ENCODE measurements around the gene TOMM40. TPM values are rescaled to one million over a fixed set of nuclear protein-coding genes. Genes with fewer than 3 reads are reported as not detected.
A peak's percentile ranks its signal among the peaks of the same experiment; 100 is the strongest.

Gene TOMM40
- total and polyA plus RNA-seq, 2 experiments from 2014 or later, result 67.9 to 83.1 TPM

DNA sequence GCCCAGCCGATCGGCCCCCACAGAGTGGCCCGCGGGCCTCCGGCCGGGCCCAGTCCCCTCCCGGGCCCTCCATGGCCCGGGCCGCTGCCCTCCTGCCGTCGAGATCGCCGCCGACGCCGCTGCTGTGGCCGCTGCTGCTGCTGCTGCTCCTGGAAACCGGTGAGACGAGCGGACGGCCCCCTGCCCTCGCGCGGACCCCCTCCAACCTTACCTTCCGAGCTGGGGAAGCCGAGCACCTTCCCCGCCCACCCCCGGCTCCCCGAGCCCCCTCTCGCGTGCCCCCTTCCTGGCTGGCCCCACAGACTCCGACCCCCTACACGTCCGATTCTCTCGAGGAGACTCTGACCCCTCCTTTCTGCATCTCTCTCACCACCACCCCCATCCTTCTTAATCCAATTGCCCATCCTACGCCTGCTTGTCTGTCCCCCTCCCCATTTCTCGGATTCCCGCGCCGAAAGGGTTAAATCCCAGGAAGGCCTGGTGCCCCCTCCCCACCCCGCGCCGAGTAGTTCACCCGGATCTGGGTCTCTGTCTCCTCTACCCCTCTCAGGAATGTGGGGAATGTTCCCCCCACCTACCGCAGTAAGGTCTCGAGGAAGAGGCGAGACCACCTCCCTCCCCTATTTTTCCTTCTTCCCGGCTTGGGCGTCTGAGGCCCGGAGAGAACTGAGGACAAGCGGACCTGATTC lies 44.5 kb upstream of the TOMM40 start:
- DNase-seq (ENCODE audit: low spot score), result peak; percentile 71
- Histone ChIP-seq H3K79me2 (peaks cover 50% of the 10 kb centered on the region), H2AFZ (no peak overlapping the region), H3K4me3 (peak overlapping the region; percentile 99), H3K27ac (peak overlapping the region; percentile 100), H3K36me3 (replicated peaks; ENCODE audit: insufficient read depth, low read depth) (no peaks in the 10 kb centered on the region), H3K4me1 (ENCODE audit: insufficient read depth) (peaks cover 23% of the 10 kb centered on the region), H3K9me3 (ENCODE audit: low read depth) (no peaks in the 10 kb centered on the region), H3K27me3 (no peaks in the 10 kb centered on the region), H4K20me1 (ENCODE audit: insufficient read depth, poor library complexity, severe bottlenecking) (peaks cover 36% of the 10 kb centered on the region), H3K9me2 (replicated peaks; ENCODE audit: insufficient read depth) (no peaks in the 10 kb centered on the region), H3K4me2 (peak overlapping the region; percentile 91)
- WGBS (ENCODE audit: low lambda C conversion rate, missing lambda C conversion rate), result 0% methylated on average over 13 of the region's 51 CpGs
- TF ChIP-seq EZH2phosphoT487 (IDR thresholded peaks at IDR 0.05; ENCODE audit: low read depth, severe bottlenecking, unreplicated experiment) (no peak), EZH2 (IDR thresholded peaks at IDR 0.05; ENCODE audit: borderline replicate concordance) (no peak)
- TF ChIP-seq, protein P1, sequence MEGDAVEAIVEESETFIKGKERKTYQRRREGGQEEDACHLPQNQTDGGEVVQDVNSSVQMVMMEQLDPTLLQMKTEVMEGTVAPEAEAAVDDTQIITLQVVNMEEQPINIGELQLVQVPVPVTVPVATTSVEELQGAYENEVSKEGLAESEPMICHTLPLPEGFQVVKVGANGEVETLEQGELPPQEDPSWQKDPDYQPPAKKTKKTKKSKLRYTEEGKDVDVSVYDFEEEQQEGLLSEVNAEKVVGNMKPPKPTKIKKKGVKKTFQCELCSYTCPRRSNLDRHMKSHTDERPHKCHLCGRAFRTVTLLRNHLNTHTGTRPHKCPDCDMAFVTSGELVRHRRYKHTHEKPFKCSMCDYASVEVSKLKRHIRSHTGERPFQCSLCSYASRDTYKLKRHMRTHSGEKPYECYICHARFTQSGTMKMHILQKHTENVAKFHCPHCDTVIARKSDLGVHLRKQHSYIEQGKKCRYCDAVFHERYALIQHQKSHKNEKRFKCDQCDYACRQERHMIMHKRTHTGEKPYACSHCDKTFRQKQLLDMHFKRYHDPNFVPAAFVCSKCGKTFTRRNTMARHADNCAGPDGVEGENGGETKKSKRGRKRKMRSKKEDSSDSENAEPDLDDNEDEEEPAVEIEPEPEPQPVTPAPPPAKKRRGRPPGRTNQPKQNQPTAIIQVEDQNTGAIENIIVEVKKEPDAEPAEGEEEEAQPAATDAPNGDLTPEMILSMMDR (IDR thresholded peaks at IDR 0.05; ENCODE audit: poor library complexity), result no peak

DNA sequence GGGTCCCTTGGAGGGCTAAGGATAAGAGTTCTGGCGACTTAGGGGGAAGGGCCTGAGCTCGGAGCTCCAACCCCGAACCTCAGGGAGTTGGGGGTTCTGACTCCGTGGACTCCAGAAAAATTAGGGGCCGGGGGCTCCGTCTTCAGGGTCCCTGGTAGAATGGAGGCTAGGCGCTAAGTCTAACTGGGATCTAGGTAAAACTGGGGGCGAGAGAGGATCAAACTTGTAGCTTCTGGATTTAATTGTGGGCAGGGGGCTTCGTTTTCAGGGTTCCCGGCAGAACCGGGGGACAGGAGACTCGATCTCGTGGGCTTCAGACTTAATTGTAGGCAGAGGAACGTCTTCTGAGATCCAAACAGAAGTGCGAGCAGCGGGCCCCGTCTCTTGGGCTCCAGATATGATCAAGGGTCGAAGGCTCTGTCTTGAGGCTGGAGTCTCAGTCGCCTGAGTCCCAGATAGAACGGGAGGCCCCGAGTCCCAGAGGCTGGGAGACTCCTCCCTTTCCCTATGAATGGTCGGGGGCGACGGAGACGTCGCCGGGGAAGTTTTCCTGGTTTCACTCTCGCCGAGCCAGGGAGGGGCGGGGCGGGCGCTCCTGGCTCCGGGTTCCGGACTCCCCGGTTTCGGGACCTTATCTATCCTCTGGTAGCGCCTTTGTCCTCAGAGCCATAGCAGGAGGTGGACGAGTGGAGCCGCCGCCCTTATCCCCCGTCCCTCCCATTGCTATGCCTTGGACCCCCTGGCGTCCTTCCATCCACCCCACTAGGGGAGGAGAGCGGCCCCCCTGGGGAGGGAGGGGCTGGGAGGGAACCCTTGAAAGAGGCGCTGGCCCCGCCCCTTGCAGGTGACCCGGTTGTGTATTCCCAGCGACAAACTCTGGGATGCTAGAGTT lies 43.7 kb upstream of the TOMM40 start:
- H3K79me2 ChIP-seq, result peaks cover 58% of the 10 kb centered on the region
- 0% methylated on average over 24 of the region's 47 CpGs for WGBS (ENCODE audit: low lambda C conversion rate, missing lambda C conversion rate)

DNA sequence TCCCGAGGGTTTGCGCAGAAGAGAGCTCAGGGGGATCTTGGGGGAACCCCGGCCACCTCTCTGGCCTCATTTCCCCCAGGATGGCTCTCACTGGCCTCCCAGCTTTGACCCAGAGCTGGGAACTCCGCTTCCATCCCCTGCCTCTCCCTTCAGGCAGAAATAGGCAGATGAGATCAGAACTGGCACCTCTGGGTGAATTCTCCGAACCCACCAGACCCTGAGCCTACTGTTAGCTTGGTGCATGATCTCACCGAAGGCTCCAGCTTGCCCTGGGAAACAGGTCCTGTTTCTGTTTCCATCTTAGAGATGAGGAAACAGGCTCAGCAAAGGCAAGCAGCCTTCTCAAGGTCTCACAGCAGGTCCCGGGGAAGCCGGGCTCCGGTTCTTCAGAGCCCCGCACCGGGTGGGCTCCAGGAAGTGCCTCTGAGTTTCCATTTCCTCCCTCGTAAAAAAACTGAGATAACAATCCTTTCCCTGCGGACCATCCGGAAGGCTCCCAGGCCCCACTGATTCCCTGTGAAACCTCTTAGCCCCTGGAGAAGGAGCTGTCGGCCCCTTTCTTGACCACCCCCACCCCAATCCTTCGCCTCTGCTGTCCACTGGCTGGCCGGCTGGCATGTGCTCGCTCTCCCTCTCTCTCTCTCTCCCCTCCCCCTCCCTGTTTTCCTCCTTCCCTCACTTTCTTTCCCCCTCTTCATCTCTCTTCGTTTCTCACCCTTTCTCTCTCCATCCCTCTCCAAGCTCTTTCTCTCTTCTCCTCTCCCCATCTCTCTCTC lies 42.8 kb upstream of the TOMM40 start:
- peak overlapping the region; percentile 99 for H3K4me3 ChIP-seq
- H3K36me3 ChIP-seq (replicated peaks; ENCODE audit: insufficient read depth, low read depth), result no peaks in the 10 kb centered on the region
- H3K4me2 ChIP-seq, result peak overlapping the region; percentile 91
- H4K20me1 ChIP-seq (ENCODE audit: insufficient read depth, poor library complexity, severe bottlenecking), result peaks cover 52% of the 10 kb centered on the region
- H3K27ac ChIP-seq, result peak overlapping the region; percentile 100
- peaks cover 66% of the 10 kb centered on the region for H3K79me2 ChIP-seq
- WGBS (ENCODE audit: low lambda C conversion rate, missing lambda C conversion rate), result 3% methylated on average over 13 of the region's 19 CpGs
- peaks cover 23% of the 10 kb centered on the region for H3K4me1 ChIP-seq (ENCODE audit: insufficient read depth)
- no peak overlapping the region for H2AFZ ChIP-seq
- DNase-seq (ENCODE audit: low spot score), result peak; percentile 60
- H3K27me3 ChIP-seq, result no peaks in the 10 kb centered on the region
- TF ChIP-seq, protein P1 (IDR thresholded peaks at IDR 0.05; ENCODE audit: poor library complexity), result no peak
- TF ChIP-seq EZH2 (IDR thresholded peaks at IDR 0.05; ENCODE audit: borderline replicate concordance) (no peak), EZH2phosphoT487 (IDR thresholded peaks at IDR 0.05; ENCODE audit: low read depth, severe bottlenecking, unreplicated experiment) (no peak)
- H3K9me2 ChIP-seq (replicated peaks; ENCODE audit: insufficient read depth), result no peaks in the 10 kb centered on the region
- no peaks in the 10 kb centered on the region for H3K9me3 ChIP-seq (ENCODE audit: low read depth)

More for the DNA sequence above, 43.7 kb upstream of the TOMM40 start:
- Histone ChIP-seq H3K4me2 (peak overlapping the region; percentile 91), H4K20me1 (ENCODE audit: insufficient read depth, poor library complexity, severe bottlenecking) (peaks cover 44% of the 10 kb centered on the region), H3K27me3 (no peaks in the 10 kb centered on the region), H3K9me2 (replicated peaks; ENCODE audit: insufficient read depth) (no peaks in the 10 kb centered on the region), H3K9me3 (ENCODE audit: low read depth) (no peaks in the 10 kb centered on the region), H2AFZ (no peak overlapping the region), H3K4me1 (ENCODE audit: insufficient read depth) (peaks cover 23% of the 10 kb centered on the region), H3K27ac (peak overlapping the region; percentile 100), H3K4me3 (peak overlapping the region; percentile 99), H3K36me3 (replicated peaks; ENCODE audit: insufficient read depth, low read depth) (no peaks in the 10 kb centered on the region)
- no peak for TF ChIP-seq EZH2 (IDR thresholded peaks at IDR 0.05; ENCODE audit: borderline replicate concordance)
- TF ChIP-seq EZH2phosphoT487 (IDR thresholded peaks at IDR 0.05; ENCODE audit: low read depth, severe bottlenecking, unreplicated experiment), result no peak
- TF ChIP-seq, protein P1 (IDR thresholded peaks at IDR 0.05; ENCODE audit: poor library complexity), result no peak
- peak; percentile 92 for DNase-seq (ENCODE audit: low spot score)

Measured in hepatocyte (in vitro differentiated cells).